Sigmoid colon (tissue), 7 donors: ENCODE data around the gene MEGF11. TPM values are rescaled to one million over a fixed set of nuclear protein-coding genes. Genes with fewer than 3 reads are reported as not detected.

Source experiments
- DNase-seq: peaks from one replicate; pipeline ENCODE4 v3.0.0-alpha.2; 2019
- H3K27ac ChIP-seq, 4 donors: fragments of 200-600 bp; sonication (generic); one replicate each; pipeline ENCODE4 v1.5.1; 2016 to 2019; ENCODE audit warnings: mild to moderate bottlenecking in 1 of 4
- H3K27me3 ChIP-seq, 3 donors: fragments of 200-600 bp; sonication (generic); one replicate each; pipeline ENCODE4 v1.5.1; 2019; ENCODE audit warnings: mild to moderate bottlenecking in 1 of 3
- H3K36me3 ChIP-seq, 4 donors: fragments of 200-600 bp; sonication (generic); one replicate each; pipeline ENCODE4 v1.5.1; 2016 to 2019
- H3K4me1 ChIP-seq, 4 donors: fragments of 200-600 bp; sonication (generic); one replicate each; pipeline ENCODE4 v1.5.1; 2017 to 2019
- H3K4me3 ChIP-seq, 4 donors: fragments of 200-600 bp; sonication (generic); one replicate each; pipeline ENCODE4 v1.5.1; 2017 to 2019; ENCODE audit warnings: mild to moderate bottlenecking in 2 of 4, moderate library complexity in 1 of 4
- H3K9me3 ChIP-seq, 4 donors: fragments of 200-600 bp in 3 of 4; sonication (generic) in 3 of 4; one replicate each; pipeline versions ENCODE4 v1.5.1 to v1.6.1; 2013 to 2019
- EP300 ChIP-seq, 4 donors: sonication (generic); formaldehyde crosslinking; IDR thresholded peaks; one replicate each; pipeline ENCODE4 v1.6.1; 2017; ENCODE audit warnings: antibody characterized with exemption in 4 of 4
- POLR2A ChIP-seq, 2 donors: fragments of 450-650 bp; IDR thresholded peaks; one replicate each; pipeline ENCODE4 v1.6.1; 2016; ENCODE audit warnings: antibody characterized with exemption in 2 of 2, mild to moderate bottlenecking in 2 of 2, moderate library complexity in 2 of 2
- POLR2AphosphoS5 ChIP-seq, 4 donors: sonication (generic); formaldehyde crosslinking; IDR thresholded peaks; one replicate each; pipeline ENCODE4 v1.6.1; 2017; ENCODE audit warnings: antibody characterized with exemption in 4 of 4
- WGBS, 2 donors: extraction: QIAGEN DNeasy Blood & Tissue Kit; methylation state at CpG; one replicate each; pipeline ENCODE4 v1.1.7; 2013; 5-methylcytosine and 5-hydroxymethylcytosine counted together
- intact Hi-C: fragments of 100-400 bp; cut with DNase I; formaldehyde crosslinking; loops from one replicate; pipeline ENCODE4 v1.15.1; 2023
- polyA plus RNA-seq, 3 donors: library from polyadenylated mRNA; stranded (reverse); fragments of 200-250 nt; gene quantifications; one replicate each; pipeline ENCODE4 v1.2.3, GENCODE V29; 2013
- total RNA-seq, 4 donors: library from RNA; depleted of rRNA; stranded (reverse); fragments of >200 nt; gene quantifications; one replicate each; pipeline ENCODE4 v1.1.0, GENCODE V29; 2016
- TF ChIP-seq, protein P1 (sequence below), 4 experiments: fragments of 450-650 bp in 3 of 4; fragments of 200-600 bp in 1 of 4; IDR thresholded peaks; one replicate each; pipeline ENCODE4 v1.5.1; 2016 to 2019; ENCODE audit warnings: antibody characterized with exemption in 4 of 4, mild to moderate bottlenecking in 3 of 4, moderate library complexity in 2 of 4
- donor health status: healthy with polysubstance abuse.
- donor health status: Bipolar disorder and iron deficiency.
- donor health status: healthy.

MEGF11 gene
- total and polyA plus RNA-seq, 7 donors: 0.04 TPM; not detected in 6

- WGBS, 2 donors: 70 to 76% methylated on average over 4 of the region's 4 CpGs
- DNase-seq: no peak
- TF ChIP-seq EP300 (IDR thresholded peaks at IDR 0.05) (no peak), POLR2A (IDR thresholded peaks at IDR 0.05) (no peak), POLR2AphosphoS5 (IDR thresholded peaks at IDR 0.05) (no peak)
- TF ChIP-seq, protein P1, sequence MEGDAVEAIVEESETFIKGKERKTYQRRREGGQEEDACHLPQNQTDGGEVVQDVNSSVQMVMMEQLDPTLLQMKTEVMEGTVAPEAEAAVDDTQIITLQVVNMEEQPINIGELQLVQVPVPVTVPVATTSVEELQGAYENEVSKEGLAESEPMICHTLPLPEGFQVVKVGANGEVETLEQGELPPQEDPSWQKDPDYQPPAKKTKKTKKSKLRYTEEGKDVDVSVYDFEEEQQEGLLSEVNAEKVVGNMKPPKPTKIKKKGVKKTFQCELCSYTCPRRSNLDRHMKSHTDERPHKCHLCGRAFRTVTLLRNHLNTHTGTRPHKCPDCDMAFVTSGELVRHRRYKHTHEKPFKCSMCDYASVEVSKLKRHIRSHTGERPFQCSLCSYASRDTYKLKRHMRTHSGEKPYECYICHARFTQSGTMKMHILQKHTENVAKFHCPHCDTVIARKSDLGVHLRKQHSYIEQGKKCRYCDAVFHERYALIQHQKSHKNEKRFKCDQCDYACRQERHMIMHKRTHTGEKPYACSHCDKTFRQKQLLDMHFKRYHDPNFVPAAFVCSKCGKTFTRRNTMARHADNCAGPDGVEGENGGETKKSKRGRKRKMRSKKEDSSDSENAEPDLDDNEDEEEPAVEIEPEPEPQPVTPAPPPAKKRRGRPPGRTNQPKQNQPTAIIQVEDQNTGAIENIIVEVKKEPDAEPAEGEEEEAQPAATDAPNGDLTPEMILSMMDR (IDR thresholded peaks at IDR 0.05): no peak
- Histone ChIP-seq H3K4me3 (no peak overlapping the region), H3K27ac (no peak overlapping the region), H3K27me3 (peaks cover 0 to 37% (median 5%) of the 10 kb centered on the region in 3 donors), H3K36me3 (no peaks in the 10 kb centered on the region), H3K9me3 (no peaks in the 10 kb centered on the region), H3K4me1 (no peaks in the 10 kb centered on the region)
- intact Hi-C loops: no loop called here
Observed at GRCh38 chr15:65994832-65995231, 258.7 kb downstream of the MEGF11 start.

DNA sequence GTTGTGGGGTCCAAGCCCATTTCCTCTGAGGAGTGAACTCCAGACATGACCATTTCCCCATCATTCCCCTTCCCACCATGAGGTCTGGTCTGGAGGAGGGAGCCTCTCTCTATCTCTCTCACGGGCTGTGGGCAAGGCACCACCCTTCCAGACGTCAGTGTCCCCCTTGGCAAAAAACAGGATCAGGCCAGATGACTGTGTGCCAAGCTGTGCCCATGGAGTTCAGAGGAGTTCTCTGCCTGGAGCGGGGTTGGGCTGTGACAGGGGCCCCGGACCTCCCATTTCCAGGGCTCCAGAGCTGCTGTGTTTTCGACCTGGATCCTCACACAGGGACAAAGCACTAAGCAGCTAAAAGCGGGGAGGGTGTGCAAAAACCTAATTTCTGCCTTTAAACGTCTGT, 259.8 kb downstream of the MEGF11 start:
- Histone ChIP-seq H3K36me3 (no peaks in the 10 kb centered on the region), H3K27ac (no peak overlapping the region), H3K4me3 (no peak overlapping the region), H3K9me3 (no peaks in the 10 kb centered on the region), H3K4me1 (no peaks in the 10 kb centered on the region), H3K27me3 (peaks cover 0 to 46% (median 5%) of the 10 kb centered on the region in 3 donors)
- DNase-seq: no peak
- WGBS, 2 donors: 63 to 80% methylated on average over 7 of the region's 7 CpGs
- TF ChIP-seq EP300 (IDR thresholded peaks at IDR 0.05) (no peak), POLR2AphosphoS5 (IDR thresholded peaks at IDR 0.05) (no peak)
- intact Hi-C loops: no loop called here

DNA sequence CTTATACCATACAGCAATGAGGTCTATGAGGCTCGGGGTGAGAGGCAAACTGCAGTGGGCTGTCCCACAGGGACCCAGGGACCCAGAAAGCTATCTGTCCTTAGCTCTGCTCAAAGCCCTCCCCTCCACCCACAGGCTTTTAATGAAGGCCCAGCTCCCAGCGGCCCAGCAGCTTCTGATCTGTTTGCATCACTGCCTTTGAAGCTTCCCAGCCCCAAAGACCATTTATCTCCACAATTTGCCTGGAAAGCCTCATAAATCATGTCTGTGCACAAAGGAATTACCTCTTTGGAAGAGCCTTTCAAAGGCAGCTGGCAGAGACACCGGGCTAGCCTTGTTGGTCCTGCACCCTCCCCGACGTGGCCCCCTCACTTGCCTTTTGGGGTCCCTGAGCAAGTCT, 260.3 kb downstream of the MEGF11 start:
- H3K4me1 ChIP-seq: no peaks in the 10 kb centered on the region
- DNase-seq: no peak
- no peak overlapping the region for H3K4me3 ChIP-seq
- H3K9me3 ChIP-seq: no peaks in the 10 kb centered on the region
- no peak overlapping the region for H3K27ac ChIP-seq
- intact Hi-C loops: no loop called here
- no peaks in the 10 kb centered on the region for H3K36me3 ChIP-seq
- TF ChIP-seq, protein P1 (IDR thresholded peaks at IDR 0.05): no peak
- peaks cover 0 to 49% (median 5%) of the 10 kb centered on the region in 3 donors for H3K27me3 ChIP-seq
- WGBS, 2 donors: 38 to 70% methylated on average over 5 of the region's 5 CpGs

GRCh38 chr15:65991721-65992483, 261.6 kb downstream of the MEGF11 start:
- intact Hi-C loops: no loop called here
- Histone ChIP-seq H3K4me3 (no peak overlapping the region), H3K27me3 (peaks cover 0 to 56% (median 8%) of the 10 kb centered on the region in 3 donors), H3K9me3 (no peaks in the 10 kb centered on the region), H3K36me3 (no peaks in the 10 kb centered on the region), H3K27ac (no peak overlapping the region), H3K4me1 (no peaks in the 10 kb centered on the region)
- 68 to 77% methylated on average over 10 of the region's 10 CpGs for WGBS, 2 donors
- TF ChIP-seq POLR2A (IDR thresholded peaks at IDR 0.05) (no peak), POLR2AphosphoS5 (IDR thresholded peaks at IDR 0.05) (no peak), EP300 (IDR thresholded peaks at IDR 0.05) (no peak)
- TF ChIP-seq, protein P1 (IDR thresholded peaks at IDR 0.05): no peak
- no peak for DNase-seq

GRCh38 chr15:65990298-65990981, 263.1 kb downstream of the MEGF11 start:
- DNase-seq: no peak
- TF ChIP-seq, protein P1 (IDR thresholded peaks at IDR 0.05): no peak
- TF ChIP-seq POLR2A (IDR thresholded peaks at IDR 0.05) (no peak), EP300 (IDR thresholded peaks at IDR 0.05) (no peak), POLR2AphosphoS5 (IDR thresholded peaks at IDR 0.05) (no peak)
- intact Hi-C loops: no loop called here
- Histone ChIP-seq H3K36me3 (no peaks in the 10 kb centered on the region), H3K9me3 (no peaks in the 10 kb centered on the region), H3K4me1 (no peaks in the 10 kb centered on the region), H3K27ac (no peak overlapping the region), H3K4me3 (no peak overlapping the region), H3K27me3 (peaks cover 0 to 66% (median 8%) of the 10 kb centered on the region in 3 donors)
- WGBS, 2 donors: 84 to 90% methylated on average over 5 of the region's 5 CpGs
